Dermis lymphatic vessel endothelial cell (primary cell): ENCODE results near the gene XRCC3. TPM values are rescaled to one million over a fixed set of nuclear protein-coding genes. Genes with fewer than 3 reads are reported as not detected.

Experiments
- total RNA-seq: library from RNA; depleted of rRNA; stranded (reverse); fragments of >200 nt; gene quantifications from 2 replicates; pipeline ENCODE4 v1.2.1, GENCODE V29; 2014

XRCC3 gene
- 5.7 and 7.2 TPM in 2 replicates for total RNA-seq

DNA sequence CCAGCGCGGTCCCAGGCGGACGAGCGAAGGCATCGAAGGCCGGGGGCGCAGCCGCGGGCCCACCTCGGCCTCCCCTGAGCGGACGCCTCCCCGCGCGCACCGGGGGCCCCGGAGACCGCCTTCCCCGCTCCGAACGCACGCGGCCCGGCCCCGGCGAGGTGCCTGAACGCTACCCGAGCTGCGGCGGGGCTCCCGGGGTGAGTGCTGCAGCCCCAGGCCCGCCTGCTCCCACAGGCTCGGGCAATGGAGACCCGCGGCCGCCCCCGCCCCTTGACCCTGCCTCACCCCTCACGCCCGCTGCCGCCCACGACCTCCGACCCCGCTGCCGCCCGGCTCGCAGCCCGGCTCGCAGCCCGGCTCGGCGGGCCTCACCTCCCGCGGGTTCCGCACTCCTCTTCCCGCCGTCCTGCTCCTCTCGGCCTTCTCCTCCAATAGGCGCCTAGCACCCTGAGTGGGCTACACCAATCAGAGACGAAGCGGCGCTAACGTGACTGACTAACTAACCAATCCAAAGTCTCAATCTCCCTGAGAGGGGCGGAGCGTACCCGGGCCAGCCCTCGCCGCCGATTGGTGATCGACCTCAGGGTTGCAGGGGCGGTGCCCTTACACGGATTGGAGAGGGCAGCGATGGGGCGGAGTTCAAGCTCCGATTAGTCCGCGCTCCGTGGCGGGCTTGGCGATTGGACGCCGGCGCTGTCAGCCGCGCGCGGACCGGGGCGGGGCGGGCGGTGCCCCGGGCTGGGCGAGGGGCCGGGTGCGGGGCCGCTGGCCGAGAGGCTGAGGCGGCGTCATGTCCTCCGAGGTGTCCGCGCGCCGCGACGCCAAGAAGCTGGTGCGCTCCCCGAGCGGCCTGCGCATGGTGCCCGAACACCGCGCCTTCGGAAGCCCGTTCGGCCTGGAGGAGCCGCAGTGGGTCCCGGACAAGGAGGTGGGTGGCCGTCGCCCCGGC, at the start of gene XRCC3, which contains the start of gene ZFYVE21:
Gene XRCC3, minus strand, starts transcription at position 400 of the 949 bp plus-strand sequence. CDS start 4,364 bp downstream, outside the sequence.
Gene ZFYVE21, plus strand, starts transcription at position 759 of the 949 bp plus-strand sequence. Its CDS starts 32 bp downstream, at position 791.

Other genes with a start within 250 kb of the XRCC3 start
- 2.4 and 6.1 TPM in 2 replicates for gene CKB, start 192.6 kb downstream of the XRCC3 start, total RNA-seq
- gene TRMT61A, start 186.3 kb downstream of the XRCC3 start, total RNA-seq: 3.6 and 4.4 TPM in 2 replicates
- 31.3 and 34.0 TPM in 2 replicates for gene BAG5, start 152.8 kb downstream of the XRCC3 start, total RNA-seq
- gene COA8, start 152.5 kb downstream of the XRCC3 start, total RNA-seq: 22.2 and 26.1 TPM in 2 replicates
- 140 and 153 TPM in 2 replicates for gene KLC1, start 86.2 kb downstream of the XRCC3 start, total RNA-seq
- 62.0 and 92.0 TPM in 2 replicates for gene ZFYVE21, start 359 bp upstream of the XRCC3 start, total RNA-seq
- gene PPP1R13B, start 132.1 kb upstream of the XRCC3 start, total RNA-seq: 15.3 and 16.3 TPM in 2 replicates
- 2.3 and 3.2 TPM in 2 replicates for gene TDRD9, start 213.0 kb upstream of the XRCC3 start, total RNA-seq
- 0.11 TPM in 1 of 2 replicates, not detected in the other for gene RD3L, start 227.1 kb upstream of the XRCC3 start, total RNA-seq